ENCODE results near the gene SLC25A11.

Gene SLC25A11

GRCh38 chr17:4950075-4950745 lies 10.4 kb upstream of the SLC25A11 start:
- TF ChIP-seq, protein P1, sequence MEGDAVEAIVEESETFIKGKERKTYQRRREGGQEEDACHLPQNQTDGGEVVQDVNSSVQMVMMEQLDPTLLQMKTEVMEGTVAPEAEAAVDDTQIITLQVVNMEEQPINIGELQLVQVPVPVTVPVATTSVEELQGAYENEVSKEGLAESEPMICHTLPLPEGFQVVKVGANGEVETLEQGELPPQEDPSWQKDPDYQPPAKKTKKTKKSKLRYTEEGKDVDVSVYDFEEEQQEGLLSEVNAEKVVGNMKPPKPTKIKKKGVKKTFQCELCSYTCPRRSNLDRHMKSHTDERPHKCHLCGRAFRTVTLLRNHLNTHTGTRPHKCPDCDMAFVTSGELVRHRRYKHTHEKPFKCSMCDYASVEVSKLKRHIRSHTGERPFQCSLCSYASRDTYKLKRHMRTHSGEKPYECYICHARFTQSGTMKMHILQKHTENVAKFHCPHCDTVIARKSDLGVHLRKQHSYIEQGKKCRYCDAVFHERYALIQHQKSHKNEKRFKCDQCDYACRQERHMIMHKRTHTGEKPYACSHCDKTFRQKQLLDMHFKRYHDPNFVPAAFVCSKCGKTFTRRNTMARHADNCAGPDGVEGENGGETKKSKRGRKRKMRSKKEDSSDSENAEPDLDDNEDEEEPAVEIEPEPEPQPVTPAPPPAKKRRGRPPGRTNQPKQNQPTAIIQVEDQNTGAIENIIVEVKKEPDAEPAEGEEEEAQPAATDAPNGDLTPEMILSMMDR (IDR thresholded peaks at IDR 0.05; ENCODE audit: low read depth, low read length) = no peak
- peaks cover 4% of the 10 kb centered on the region for H3K4me1 ChIP-seq
- no peaks in the 10 kb centered on the region for H3K27me3 ChIP-seq
- peak; percentile 79 for DNase-seq
- H3K4me3 ChIP-seq (ENCODE audit: low read depth, low read length) = peak overlapping the region; percentile 56
- peaks cover 13% of the 10 kb centered on the region for H3K36me3 ChIP-seq
- no peaks in the 10 kb centered on the region for H3K9me3 ChIP-seq

DNA sequence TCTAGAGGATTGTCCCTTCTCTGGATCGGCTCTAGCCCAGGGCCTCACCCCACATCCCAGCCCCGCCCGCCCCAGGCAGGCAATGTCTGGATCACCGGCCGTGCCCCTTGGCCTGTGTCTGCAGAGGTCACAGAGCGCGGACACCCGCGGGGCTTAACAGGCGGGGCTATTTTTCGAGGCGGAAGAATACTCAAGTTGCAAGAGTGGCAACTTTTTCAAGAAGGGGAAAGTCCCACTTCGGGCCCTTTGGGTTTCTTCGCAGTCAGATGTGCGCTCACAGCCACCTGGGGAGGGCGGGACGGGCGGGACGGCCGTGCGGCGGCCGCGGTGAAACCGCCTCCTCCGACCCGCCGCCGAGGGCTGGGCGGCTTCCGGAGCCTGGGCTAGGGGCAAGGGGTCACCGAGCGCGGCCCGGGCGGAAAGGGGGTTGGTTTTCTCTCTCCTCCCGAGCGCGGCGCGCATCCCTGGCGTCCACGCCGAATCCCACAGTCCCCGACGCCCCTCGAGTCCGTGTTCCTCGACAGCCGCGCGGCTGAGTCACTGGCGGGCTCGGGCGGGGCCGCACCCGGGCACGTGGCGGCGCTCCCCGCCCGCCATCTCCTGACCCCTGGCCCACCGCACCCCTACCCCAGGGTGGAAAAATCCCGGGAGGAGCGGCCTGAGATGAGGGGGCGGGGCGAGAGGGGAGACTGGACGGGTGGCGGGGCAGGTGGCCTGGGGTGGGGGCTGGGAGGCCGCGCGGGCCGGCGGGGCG lies 9.7 kb upstream of the SLC25A11 start:
- peaks cover 21% of the 10 kb centered on the region for H3K36me3 ChIP-seq
- peak overlapping the region; percentile 77 for H3K4me3 ChIP-seq (ENCODE audit: low read depth, low read length)
- H3K27me3 ChIP-seq = no peaks in the 10 kb centered on the region
- peak; percentile 75 for DNase-seq
- TF ChIP-seq, protein P1 (IDR thresholded peaks at IDR 0.05; ENCODE audit: low read depth, low read length) = no peak
- H3K4me1 ChIP-seq = peaks cover 4% of the 10 kb centered on the region
- H3K9me3 ChIP-seq = no peaks in the 10 kb centered on the region

DNA sequence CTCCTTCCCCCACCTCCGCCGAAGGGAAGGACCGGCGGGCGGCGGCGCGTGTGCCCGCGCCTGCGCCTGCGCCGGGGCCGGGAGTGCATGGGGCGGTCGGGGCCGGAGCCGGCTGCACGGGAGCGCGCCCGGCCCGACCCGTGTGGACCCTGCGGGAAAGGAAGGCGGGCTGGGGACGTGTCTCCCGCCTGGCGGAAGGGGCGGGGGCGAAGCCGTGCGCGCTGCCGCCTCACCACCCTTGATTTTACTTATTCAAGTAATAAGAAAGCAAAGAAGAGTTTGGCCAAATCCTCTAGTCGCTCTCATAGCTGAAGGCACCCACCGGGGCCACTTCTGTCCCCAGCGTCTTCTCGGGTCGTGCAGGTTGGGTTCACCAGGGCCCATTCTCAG lies 9.1 kb upstream of the SLC25A11 start:
- peaks cover 4% of the 10 kb centered on the region for H3K4me1 ChIP-seq
- H3K36me3 ChIP-seq = peaks cover 24% of the 10 kb centered on the region

GRCh38 chr17:4948166-4948930 lies 8.5 kb upstream of the SLC25A11 start, which contains the start of gene PFN1:
TSS of gene PFN1 (minus strand) at chr17:4948530. CDS start at chr17:4948394, 136 bp downstream.
- DNase-seq = peak; percentile 80
- Histone ChIP-seq H3K27me3 (no peaks in the 10 kb centered on the region), H3K9me3 (no peaks in the 10 kb centered on the region), H3K36me3 (peaks cover 24% of the 10 kb centered on the region), H3K4me3 (ENCODE audit: low read depth, low read length) (peak within 1 kb of the TSS; percentile 77), H3K4me1 (peaks cover 4% of the 10 kb centered on the region)
- TF ChIP-seq, protein P1 (IDR thresholded peaks at IDR 0.05; ENCODE audit: low read depth, low read length) = no peak

More for the DNA sequence above, 9.1 kb upstream of the SLC25A11 start:
- DNase-seq = peak; percentile 76
- Histone ChIP-seq H3K27me3 (no peaks in the 10 kb centered on the region), H3K9me3 (no peaks in the 10 kb centered on the region), H3K4me3 (ENCODE audit: low read depth, low read length) (peak overlapping the region; percentile 77)
- TF ChIP-seq, protein P1 (IDR thresholded peaks at IDR 0.05; ENCODE audit: low read depth, low read length) = no peak

DNA sequence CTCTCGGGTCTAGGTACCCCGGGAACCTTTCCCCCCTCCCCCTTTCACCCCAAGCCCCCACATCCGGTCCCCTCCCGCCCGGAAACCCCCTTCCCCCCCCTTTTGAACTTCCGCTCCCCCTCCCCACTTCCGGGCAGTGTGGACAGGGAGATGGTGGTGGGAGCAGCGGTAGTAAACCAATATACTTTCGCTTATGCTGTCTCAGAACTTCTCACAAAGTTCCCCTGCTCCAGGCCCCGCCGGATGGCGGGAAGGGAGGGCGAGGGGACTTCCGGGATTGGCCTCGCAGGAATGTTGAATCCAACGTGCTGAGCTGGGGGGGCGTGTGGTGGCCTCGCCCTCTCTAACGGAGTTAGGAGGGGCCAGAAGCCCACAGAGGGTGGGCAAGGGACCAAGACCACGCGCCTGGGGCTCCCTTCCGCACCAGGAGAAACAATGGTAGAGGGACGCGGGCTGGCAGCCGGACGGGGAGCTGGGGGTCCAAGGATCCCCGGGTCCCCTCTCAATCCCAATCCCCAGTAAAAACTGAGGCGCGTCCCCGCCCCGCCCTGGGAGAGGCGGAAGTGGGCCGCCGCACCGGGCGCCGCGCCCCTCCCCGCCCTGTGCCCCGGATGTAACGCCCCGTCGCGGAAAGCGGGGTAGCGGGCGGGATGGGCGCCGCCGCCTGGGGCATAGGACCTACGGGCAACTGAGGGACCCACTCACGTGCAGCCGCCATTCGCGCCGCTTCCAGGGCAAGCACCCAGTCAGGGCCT lies 7.7 kb upstream of the SLC25A11 start:
- H3K4me3 ChIP-seq (ENCODE audit: low read depth, low read length) = peak overlapping the region; percentile 77
- H3K9me3 ChIP-seq = no peaks in the 10 kb centered on the region
- peaks cover 24% of the 10 kb centered on the region for H3K36me3 ChIP-seq
- no peaks in the 10 kb centered on the region for H3K27me3 ChIP-seq
- peak; percentile 37 for DNase-seq
- H3K4me1 ChIP-seq = peaks cover 4% of the 10 kb centered on the region
- TF ChIP-seq, protein P1 (IDR thresholded peaks at IDR 0.05; ENCODE audit: low read depth, low read length) = no peak
